ENCODE data around the gene TAPBP.
"Not testable (repeated sequence)": the region's sequence is repeated elsewhere in the genome, so short reads cannot be mapped to it uniquely, and the experiment has no call there.

TAPBP gene

GRCh38 chr6:33273924-33274902 is 39.7 kb downstream of the TAPBP start:
- DNase-seq = no peak

DNA sequence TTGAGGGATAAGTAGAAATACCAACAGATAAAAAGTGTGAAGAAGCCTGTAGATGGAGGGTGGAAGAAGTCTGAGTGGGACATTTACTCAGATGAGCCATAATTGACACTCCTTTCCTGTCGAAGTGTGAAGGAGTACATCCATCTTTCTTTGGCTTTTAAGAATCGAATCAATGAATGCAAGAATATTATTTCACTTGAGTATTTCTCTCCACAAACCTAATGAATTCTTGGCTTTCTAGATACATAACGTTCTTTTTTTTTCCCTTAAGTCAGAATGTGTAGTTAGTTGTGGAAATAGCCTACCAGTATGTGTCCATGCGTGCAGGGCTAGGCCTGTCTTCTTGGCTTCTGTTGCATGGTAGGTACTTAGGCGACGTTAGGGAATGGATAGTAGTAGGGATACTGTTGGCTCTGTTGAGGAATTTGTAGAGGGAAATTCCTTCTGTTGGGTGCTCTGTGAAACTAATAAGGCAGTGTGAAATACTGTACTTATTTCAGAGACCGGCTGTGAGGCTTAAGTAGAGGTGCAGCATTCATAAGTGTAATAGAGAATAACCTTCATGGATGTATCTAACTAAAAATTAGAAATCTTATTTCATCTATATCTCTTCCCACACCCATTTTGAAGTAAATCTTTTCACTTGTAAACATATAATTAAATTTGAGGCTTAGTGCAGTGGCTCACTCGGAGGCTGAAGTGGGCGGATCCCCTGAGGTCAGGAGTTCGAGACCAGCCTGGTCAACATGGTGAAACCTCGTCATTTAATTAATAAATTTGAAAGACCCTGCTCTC is 40.6 kb downstream of the TAPBP start:
- no peak for DNase-seq

GRCh38 chr6:33272275-33273128 is 41.4 kb downstream of the TAPBP start:
- no peak for DNase-seq

DNA sequence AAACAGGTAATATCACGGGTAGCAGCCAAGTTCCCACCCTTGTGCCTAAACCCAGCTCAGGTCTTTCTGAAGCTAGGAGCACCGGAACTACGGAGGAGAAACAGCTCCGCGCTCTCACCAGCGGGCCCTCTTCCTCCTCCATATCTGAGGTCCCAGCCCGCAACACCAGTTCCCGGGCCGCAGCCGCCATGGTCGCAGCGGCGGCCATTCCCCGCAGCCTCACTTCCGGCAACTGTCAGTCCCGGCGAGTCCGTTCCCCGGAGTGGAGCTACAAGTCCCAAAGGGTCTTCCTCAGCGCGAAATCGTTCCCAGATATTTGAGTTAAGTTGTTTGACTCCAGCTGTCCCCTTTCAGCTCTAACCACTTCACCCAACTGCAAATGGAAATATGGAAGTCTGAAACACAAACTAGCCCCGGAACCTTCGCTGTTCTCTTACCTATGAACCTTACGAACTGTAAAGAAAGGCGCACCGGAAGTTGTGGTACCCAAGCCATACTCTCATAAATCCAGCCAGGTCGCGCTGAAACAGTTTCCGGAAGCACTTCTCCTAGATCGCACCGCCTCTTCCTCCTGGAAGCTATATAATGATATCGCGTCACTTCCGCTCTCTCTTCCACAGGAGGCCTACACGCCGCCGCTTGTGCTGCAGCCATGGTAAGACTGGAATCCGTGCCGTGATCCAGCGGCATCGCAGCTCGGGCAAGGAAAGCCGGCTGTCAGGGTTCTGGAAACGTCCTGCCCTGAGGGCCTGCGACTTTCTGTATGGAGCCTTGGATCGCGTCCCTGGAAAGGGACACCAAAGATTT is 42.2 kb downstream of the TAPBP start, which contains the start of the genes RPS18 and VPS52:
TSS of gene RPS18 (plus strand) at position 608 of the 807 bp plus-strand sequence. CDS start at position 653, 45 bp downstream.
TSS of gene VPS52 (minus strand) at position 409 of the 807 bp plus-strand sequence. CDS start at position 208, 201 bp downstream.
- DNase-seq = peak; percentile 94

- DNase-seq = no peak
Observed at GRCh38 chr6:33271117-33271467, 42.8 kb downstream of the TAPBP start.

- DNase-seq = no peak
Observed at GRCh38 chr6:33264015-33264414, 49.9 kb downstream of the TAPBP start.

- DNase-seq = not testable (repeated sequence)
Observed at GRCh38 chr6:33262490-33262889, 51.4 kb downstream of the TAPBP start.

GRCh38 chr6:33259032-33259431 is 54.8 kb downstream of the TAPBP start:
- peak; percentile 20 for DNase-seq

- DNase-seq = no peak
Observed at GRCh38 chr6:33254591-33254990, 59.3 kb downstream of the TAPBP start.

GRCh38 chr6:33252759-33253158 is 61.1 kb downstream of the TAPBP start:
- no peak for DNase-seq

- no peak for DNase-seq
Observed at GRCh38 chr6:33251395-33252012, 62.4 kb downstream of the TAPBP start.

DNA sequence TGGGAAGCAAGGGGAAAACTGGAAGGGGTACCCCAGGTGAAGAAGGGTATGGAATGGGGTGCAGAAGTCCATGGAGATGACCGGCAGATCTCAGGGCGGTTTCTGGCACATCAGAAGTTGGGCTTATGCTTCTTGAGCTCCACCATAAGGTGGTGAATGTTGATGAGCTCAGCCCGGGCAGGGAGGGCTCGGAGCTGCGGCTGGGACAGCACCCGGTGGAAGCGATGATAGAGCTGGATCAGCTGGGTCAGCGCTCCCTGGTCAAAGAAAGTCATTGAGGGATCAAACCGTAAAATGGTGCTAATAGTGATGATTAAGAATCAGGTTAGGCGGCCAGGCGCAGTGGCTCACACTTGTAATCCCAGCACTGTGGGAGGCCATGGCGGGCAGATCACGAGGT is 63.1 kb downstream of the TAPBP start:
- DNase-seq = no peak

DNA sequence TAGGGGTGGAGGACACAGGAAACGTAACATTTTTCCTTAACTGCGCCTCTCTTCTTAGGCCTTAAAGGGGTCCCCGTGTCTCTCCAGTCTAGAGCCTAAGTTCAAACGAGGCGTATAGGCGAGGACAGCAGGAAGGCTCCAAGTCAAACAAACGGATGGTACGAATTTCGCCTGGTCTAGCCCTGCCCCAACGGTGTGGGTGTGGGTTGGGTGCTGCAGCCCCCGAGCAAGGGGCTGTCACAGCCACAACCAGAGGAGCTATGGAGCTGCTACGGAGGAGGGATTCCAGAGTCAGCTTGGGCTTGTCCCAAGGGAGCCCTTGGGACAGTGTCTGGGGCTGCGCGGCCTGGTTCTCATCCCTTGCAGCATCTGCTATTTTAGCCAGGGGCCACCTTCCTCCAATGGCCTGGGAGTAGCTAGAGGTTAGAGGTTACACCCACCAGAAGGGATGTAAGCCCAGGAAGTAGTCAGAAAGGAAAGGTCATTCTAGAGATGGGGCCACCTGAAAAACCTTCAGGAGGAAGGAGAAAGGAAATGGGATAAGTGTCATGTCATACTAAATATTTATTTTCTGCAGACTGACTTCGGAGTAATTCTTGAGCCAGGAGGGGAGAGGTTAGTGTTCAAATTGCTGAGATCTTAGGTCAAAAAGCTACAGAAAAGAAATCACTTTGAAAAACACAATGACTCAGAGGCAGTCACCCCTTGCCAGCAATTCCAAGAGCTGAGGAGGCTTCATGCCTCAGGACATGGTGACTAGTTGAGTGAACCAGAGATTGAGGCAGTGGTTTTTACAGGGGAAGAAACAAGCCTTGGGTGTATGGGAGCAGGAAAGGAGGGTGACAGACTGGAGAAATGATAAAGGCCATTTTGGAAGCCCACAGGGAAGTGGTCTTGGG is 63.9 kb downstream of the TAPBP start:
- DNase-seq = peak; percentile 71

Data from NCI-H226 (cell line).